Nephron progenitor cell (in vitro differentiated cells): Measurements from ENCODE around the gene C1QL1.

ENCODE experiments used
- DNase-seq: peaks from one replicate; pipeline ENCODE4 v3.0.0; 2021
- H3K27ac Mint-ChIP-seq: 2 replicates; pipeline ENCODE4 v1.8.0; 2021; ENCODE audit warnings: mild to moderate bottlenecking, moderate library complexity, mixed read lengths
- H3K27me3 Mint-ChIP-seq: 2 replicates; pipeline ENCODE4 v1.8.0; 2021; ENCODE audit warnings: mild to moderate bottlenecking, low read depth, mixed read lengths; ENCODE audit not compliant: poor library complexity
- H3K36me3 Mint-ChIP-seq: 2 replicates; pipeline ENCODE4 v1.8.0; 2021; ENCODE audit warnings: low read depth, mixed read lengths
- H3K4me1 Mint-ChIP-seq: 2 replicates; pipeline ENCODE4 v1.8.0; 2021; ENCODE audit warnings: mixed read lengths
- H3K4me3 Mint-ChIP-seq: 2 replicates; pipeline ENCODE4 v1.8.0; 2021; ENCODE audit warnings: mild to moderate bottlenecking, moderate library complexity, mixed read lengths
- H3K9me3 Mint-ChIP-seq: 2 replicates; pipeline ENCODE4 v1.8.0; 2021; ENCODE audit warnings: mild to moderate bottlenecking, moderate library complexity, mixed read lengths
- TF ChIP-seq, protein P1 (sequence below): fragments of 200-600 bp; sonication (generic); IDR thresholded peaks from 2 replicates; pipeline ENCODE4 v1.5.0; 2021; ENCODE audit warnings: antibody characterized with exemption

C1QL1 gene

DNA sequence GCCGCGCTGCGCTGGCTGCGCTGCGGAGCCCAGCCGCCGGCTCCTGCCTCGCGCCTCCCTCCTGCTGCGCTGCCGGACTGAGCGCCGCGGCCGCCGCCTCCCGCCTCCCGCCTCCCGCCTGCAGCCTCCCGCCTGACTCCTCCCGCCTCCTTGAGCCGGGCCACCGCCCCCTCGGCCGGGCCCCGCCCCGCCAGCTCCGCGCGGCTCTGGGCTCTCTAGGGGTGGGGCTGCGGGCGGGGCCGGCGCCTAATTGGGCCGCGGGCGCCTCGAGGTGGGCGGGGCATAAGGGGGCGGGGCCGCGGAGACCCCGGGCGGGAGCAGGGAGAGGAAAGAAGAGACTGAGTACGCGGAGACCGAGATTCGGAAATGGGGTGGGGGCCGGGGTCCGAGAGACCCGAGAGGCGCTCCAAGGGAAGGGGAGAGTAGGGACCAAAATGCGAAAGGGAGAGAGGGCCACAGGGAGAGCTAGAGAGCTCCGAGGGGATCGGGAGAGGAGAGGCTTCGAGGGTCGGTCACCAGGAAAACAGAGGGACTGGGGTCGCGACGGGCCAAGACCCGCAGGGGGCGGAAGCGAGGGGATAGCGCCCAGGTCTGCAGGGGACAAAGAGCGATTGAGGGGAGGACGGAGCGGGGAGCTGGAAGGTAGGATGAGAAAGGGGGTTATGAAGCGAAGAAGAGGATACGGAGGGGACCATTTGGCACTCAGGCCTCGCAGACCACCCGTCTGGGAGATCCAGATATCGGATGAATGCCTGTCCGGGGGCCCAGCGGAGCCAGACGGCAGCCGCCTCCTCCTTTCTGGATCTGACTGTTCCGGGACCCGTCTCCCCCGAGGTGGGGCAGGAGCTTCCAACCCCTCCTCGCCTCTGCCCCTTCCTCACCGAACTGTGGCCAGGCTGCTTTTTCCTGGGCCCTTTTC, at the start of gene C1QL1:
C1QL1 (minus strand) TSS at position 79 of the 919 bp plus-strand sequence. CDS start 255 bp downstream, outside the sequence.
- Mint-ChIP-seq H3K27me3 (peaks cover 90% of the 10 kb centered on the region), H3K4me1 (peaks cover 37% of the 10 kb centered on the region), H3K4me3 (peak within 1 kb of the TSS; percentile 90), H3K27ac (peak within 1 kb of the TSS; percentile 42), H3K36me3 (no peaks in the 10 kb centered on the region), H3K9me3 (peaks cover 4% of the 10 kb centered on the region)
- TF ChIP-seq, protein P1, sequence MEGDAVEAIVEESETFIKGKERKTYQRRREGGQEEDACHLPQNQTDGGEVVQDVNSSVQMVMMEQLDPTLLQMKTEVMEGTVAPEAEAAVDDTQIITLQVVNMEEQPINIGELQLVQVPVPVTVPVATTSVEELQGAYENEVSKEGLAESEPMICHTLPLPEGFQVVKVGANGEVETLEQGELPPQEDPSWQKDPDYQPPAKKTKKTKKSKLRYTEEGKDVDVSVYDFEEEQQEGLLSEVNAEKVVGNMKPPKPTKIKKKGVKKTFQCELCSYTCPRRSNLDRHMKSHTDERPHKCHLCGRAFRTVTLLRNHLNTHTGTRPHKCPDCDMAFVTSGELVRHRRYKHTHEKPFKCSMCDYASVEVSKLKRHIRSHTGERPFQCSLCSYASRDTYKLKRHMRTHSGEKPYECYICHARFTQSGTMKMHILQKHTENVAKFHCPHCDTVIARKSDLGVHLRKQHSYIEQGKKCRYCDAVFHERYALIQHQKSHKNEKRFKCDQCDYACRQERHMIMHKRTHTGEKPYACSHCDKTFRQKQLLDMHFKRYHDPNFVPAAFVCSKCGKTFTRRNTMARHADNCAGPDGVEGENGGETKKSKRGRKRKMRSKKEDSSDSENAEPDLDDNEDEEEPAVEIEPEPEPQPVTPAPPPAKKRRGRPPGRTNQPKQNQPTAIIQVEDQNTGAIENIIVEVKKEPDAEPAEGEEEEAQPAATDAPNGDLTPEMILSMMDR: peak; percentile 51
- DNase-seq: peak; percentile 98

DNA sequence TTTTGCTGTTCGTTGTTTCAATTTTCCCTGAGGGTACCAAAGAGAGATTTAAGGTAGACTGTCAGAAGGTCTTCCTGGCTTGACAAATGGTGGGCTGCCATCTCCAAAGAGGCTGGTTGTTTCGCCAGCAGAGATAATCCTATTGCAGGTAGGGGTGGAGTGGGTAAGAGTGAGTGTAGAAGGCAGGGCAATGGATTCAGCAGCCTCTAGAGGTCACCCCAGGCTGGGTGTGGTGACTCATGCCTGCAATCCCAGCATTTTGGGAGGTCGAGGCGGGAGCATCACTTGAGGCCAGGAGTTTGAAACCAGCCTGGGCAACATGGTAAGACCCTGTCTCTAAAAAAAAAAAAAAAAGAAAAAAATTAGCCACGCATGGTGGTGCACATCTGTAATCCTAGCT, 48.7 kb upstream of the C1QL1 start:
- no peaks in the 10 kb centered on the region for H3K36me3 Mint-ChIP-seq
- H3K9me3 Mint-ChIP-seq: no peaks in the 10 kb centered on the region
- no peak overlapping the region for H3K27ac Mint-ChIP-seq
- DNase-seq: no peak
- H3K4me3 Mint-ChIP-seq: no peak overlapping the region
- TF ChIP-seq, protein P1: no peak
- H3K4me1 Mint-ChIP-seq: peaks cover 60% of the 10 kb centered on the region
- H3K27me3 Mint-ChIP-seq: peaks cover 42% of the 10 kb centered on the region

DNA sequence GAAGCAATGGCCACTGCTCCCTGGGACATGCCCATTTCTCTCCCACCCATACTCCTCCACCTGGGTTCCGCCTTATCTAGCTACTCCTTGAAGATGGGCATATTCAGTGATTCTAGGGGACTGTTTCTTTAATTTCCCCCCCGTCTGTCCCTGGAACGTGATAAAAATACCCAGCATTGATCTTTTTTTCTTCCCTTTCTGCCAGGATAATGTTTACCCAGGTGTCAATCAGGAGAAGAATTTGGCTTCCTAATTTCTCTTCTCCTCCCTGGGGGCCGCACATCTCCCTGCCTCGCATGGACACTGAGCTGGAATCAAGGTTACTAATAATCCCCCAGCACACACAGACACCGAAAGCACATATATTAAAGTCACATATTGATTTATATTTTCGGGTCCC, 48.1 kb upstream of the C1QL1 start:
- no peak for DNase-seq
- Mint-ChIP-seq H3K4me3 (no peak overlapping the region), H3K27ac (no peak overlapping the region), H3K27me3 (peaks cover 38% of the 10 kb centered on the region), H3K9me3 (no peaks in the 10 kb centered on the region), H3K36me3 (no peaks in the 10 kb centered on the region), H3K4me1 (peaks cover 59% of the 10 kb centered on the region)
- TF ChIP-seq, protein P1: no peak

DNA sequence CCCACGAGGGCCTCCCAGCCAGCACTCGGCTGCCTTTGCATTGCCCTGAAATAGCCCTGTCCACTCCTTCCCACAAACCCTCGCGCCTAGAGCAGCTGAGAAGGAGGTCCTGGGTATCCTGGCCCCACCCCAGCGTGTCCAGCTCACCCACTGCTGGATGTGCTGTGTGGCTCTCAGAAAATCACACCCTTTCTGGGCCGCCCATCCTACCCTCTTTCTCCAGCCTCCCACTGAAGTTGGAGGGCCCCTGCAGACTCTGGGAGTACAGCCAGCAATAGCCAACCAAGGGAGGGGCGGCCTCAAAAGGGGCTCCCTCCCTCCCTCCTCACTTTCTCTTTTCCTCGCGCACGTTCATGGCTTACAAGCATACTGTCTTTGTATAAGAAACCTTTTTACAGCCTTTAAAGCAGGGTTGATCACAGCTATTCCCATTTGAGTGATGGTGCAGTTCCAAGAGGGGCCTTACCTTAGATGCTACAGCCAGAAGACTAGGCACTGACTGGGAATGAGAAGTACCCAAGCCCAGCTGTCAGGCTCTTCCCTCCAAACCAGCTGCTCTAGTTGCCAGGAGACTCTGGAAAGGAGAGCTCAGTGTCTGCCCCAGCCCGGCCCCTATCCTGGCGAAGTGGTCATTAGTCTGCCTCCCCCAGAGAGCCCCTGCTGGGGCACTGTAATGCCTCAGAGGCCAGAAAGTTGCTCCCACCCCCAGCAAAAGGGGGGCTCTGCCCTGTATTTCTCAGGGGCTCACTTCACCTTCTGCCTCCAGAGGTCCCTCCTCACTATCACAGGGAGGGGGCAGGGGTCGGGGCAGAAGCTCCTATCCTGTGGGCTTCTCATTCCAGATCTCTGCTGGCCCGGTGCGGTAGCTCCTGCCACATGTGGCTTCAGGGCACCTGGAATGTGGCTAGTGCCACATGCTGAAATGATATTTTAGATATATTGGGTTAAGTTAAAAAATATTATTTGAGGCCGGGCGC, 45.2 kb upstream of the C1QL1 start:
- no peak overlapping the region for H3K27ac Mint-ChIP-seq
- no peaks in the 10 kb centered on the region for H3K36me3 Mint-ChIP-seq
- H3K4me3 Mint-ChIP-seq: no peak overlapping the region
- peaks cover 43% of the 10 kb centered on the region for H3K4me1 Mint-ChIP-seq
- H3K9me3 Mint-ChIP-seq: no peaks in the 10 kb centered on the region
- peaks cover 25% of the 10 kb centered on the region for H3K27me3 Mint-ChIP-seq
- no peak for DNase-seq
- TF ChIP-seq, protein P1: no peak

DNA sequence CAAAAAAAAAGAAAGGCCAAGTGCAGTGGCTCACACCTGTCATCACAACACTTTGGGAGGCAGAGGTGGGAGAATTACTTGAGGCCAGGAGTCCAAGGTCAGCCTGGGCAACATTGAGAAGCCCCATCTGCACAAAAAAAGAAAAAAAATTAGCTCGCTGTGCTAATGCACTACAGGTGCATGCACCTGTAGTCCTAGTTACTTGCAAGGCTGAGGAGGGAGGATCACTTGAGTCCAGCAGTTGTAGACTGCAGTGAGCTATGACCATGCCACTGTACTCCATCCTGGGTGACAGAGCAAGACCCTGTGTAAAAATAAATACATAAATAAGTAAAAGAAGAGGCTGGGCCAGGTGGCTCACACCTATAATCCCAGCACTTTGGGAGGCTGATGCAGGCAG, 43.7 kb upstream of the C1QL1 start:
- Mint-ChIP-seq H3K4me1 (peaks cover 51% of the 10 kb centered on the region), H3K9me3 (no peaks in the 10 kb centered on the region), H3K27me3 (peaks cover 23% of the 10 kb centered on the region), H3K4me3 (no peak overlapping the region), H3K36me3 (no peaks in the 10 kb centered on the region), H3K27ac (no peak overlapping the region)
- no peak for DNase-seq
- TF ChIP-seq, protein P1: no peak
